HEK293 (cell line): Measurements from ENCODE around the gene ZNF423.
A peak's percentile ranks its signal among the peaks of the same experiment; 100 is the strongest.

Experiments used
- CTCF ChIA-PET: fragments of 350-600 bp; formaldehyde crosslinking; extraction: SDS; loops from one replicate; lab custom pipeline; 2021; ENCODE audit warnings: antibody characterized with exemption; lab: Yijun Ruan, JAX
- POLR2A ChIA-PET: fragments of 300-600 bp; formaldehyde crosslinking; extraction: SDS; loops from one replicate; lab custom pipeline; 2020; ENCODE audit warnings: antibody characterized with exemption, inconsistent platforms; lab: Yijun Ruan, JAX
- H3K27ac ChIP-seq: fragments of 200-500 bp; sonication (Bioruptor generic); 2 replicates; pipeline ENCODE4 v1.5.1; 2014; ENCODE audit warnings: low read depth, low read length, control low read depth, inconsistent platforms; ENCODE audit errors: extremely low read depth
- H3K36me3 ChIP-seq, 2 experiments: fragments of 200-500 bp in 1 of 2; sonication (Bioruptor generic) in 1 of 2; 1 replicate in 1 of 2; 2 replicates in 1 of 2; pipeline ENCODE4 v1.5.1; 2014 to 2017; ENCODE audit warnings: inconsistent platforms in 2 of 2, low read length in 2 of 2; ENCODE audit not compliant: control insufficient read depth in 2 of 2, insufficient read depth in 1 of 2
- H3K4me1 ChIP-seq: fragments of 200-500 bp; sonication (Bioruptor generic); 2 replicates; pipeline ENCODE4 v1.5.1; 2014; ENCODE audit warnings: mild to moderate bottlenecking, low read length, inconsistent platforms; ENCODE audit not compliant: control insufficient read depth, insufficient read depth
- H3K4me3 ChIP-seq: 2 replicates; pipeline ENCODE4 v1.5.1; 2011; ENCODE audit warnings: low read depth, mild to moderate bottlenecking, control low read depth, low read length, moderate library complexity
- H3K9me3 ChIP-seq: fragments of 200-500 bp; sonication (Bioruptor generic); 2 replicates; pipeline ENCODE4 v1.5.1; 2014; ENCODE audit warnings: low read depth, low read length, inconsistent platforms; ENCODE audit not compliant: control insufficient read depth, insufficient read depth
- BCL11A ChIP-seq: fragments of 450-650 bp; formaldehyde crosslinking; IDR thresholded peaks from 2 replicates; pipeline ENCODE4 v1.5.1; 2016; ENCODE audit warnings: low read depth, missing biosample characterization, missing genetic modification characterization
- HOXA7 ChIP-seq: sonication (generic); formaldehyde crosslinking; IDR thresholded peaks from 2 replicates; pipeline ENCODE4 v1.8.1; 2022; ENCODE audit warnings: missing genetic modification reagents, borderline replicate concordance
- IKZF3 ChIP-seq: fragments of 450-650 bp; IDR thresholded peaks from 2 replicates; pipeline ENCODE4 v1.5.0; 2018; ENCODE audit warnings: missing biosample characterization, mild to moderate bottlenecking, missing genetic modification characterization, moderate library complexity
- KLF7 ChIP-seq: fragments of 450-650 bp; formaldehyde crosslinking; IDR thresholded peaks from 2 replicates; pipeline ENCODE4 v1.5.1; 2016; ENCODE audit warnings: missing biosample characterization, missing genetic modification characterization, borderline replicate concordance
- MYNN ChIP-seq: fragments of 450-650 bp; formaldehyde crosslinking; IDR thresholded peaks from 2 replicates; pipeline ENCODE4 v1.5.1; 2016; ENCODE audit warnings: missing biosample characterization, missing genetic modification characterization, borderline replicate concordance
- RBAK ChIP-seq: fragments of 450-650 bp; formaldehyde crosslinking; IDR thresholded peaks from 2 replicates; pipeline ENCODE4 v1.5.1; 2016; ENCODE audit warnings: missing biosample characterization, missing genetic modification characterization
- SETDB1 ChIP-seq: IDR thresholded peaks from one replicate; pipeline ENCODE4 v1.6.1; 2017; ENCODE audit warnings: mild to moderate bottlenecking, low read length, moderate library complexity, mixed read lengths; ENCODE audit not compliant: insufficient read length
- ZFP41 ChIP-seq: fragments of 450-650 bp; formaldehyde crosslinking; IDR thresholded peaks from 2 replicates; pipeline ENCODE4 v1.5.1; 2016; ENCODE audit warnings: missing biosample characterization, missing genetic modification characterization, borderline replicate concordance
- ZNF202 ChIP-seq: fragments of 450-650 bp; formaldehyde crosslinking; IDR thresholded peaks from 2 replicates; pipeline ENCODE4 v1.5.1; 2016; ENCODE audit warnings: missing biosample characterization, missing genetic modification characterization, borderline replicate concordance
- ZNF214 ChIP-seq: fragments of 450-650 bp; formaldehyde crosslinking; IDR thresholded peaks from 2 replicates; pipeline ENCODE4 v1.5.1; 2017; ENCODE audit warnings: missing biosample characterization, mild to moderate bottlenecking, missing genetic modification characterization, borderline replicate concordance
- ZNF24 ChIP-seq: fragments of 450-650 bp; formaldehyde crosslinking; IDR thresholded peaks from 2 replicates; pipeline ENCODE4 v1.5.1; 2016; ENCODE audit warnings: missing biosample characterization, missing genetic modification characterization
- ZNF510 ChIP-seq: fragments of 450-650 bp; formaldehyde crosslinking; IDR thresholded peaks from 2 replicates; pipeline ENCODE4 v1.5.1; 2018; ENCODE audit warnings: mild to moderate bottlenecking, missing genetic modification characterization, missing biosample characterization; ENCODE audit not compliant: insufficient replicate concordance
- ZNF530 ChIP-seq: fragments of 450-650 bp; formaldehyde crosslinking; IDR thresholded peaks from 2 replicates; pipeline ENCODE4 v1.5.1; 2016; ENCODE audit warnings: low read depth, missing biosample characterization, missing genetic modification characterization
- ZNF548 ChIP-seq: fragments of 450-650 bp; formaldehyde crosslinking; IDR thresholded peaks from 2 replicates; pipeline ENCODE4 v1.5.1; 2016; ENCODE audit warnings: missing biosample characterization, missing genetic modification characterization
- ZNF580 ChIP-seq: fragments of 450-650 bp; formaldehyde crosslinking; IDR thresholded peaks from 2 replicates; pipeline ENCODE4 v1.5.1; 2016; ENCODE audit warnings: missing biosample characterization, missing genetic modification characterization
- ZNF629 ChIP-seq: fragments of 450-650 bp; formaldehyde crosslinking; IDR thresholded peaks from 2 replicates; pipeline ENCODE4 v1.5.1; 2017; ENCODE audit warnings: missing biosample characterization, missing genetic modification characterization
- ZNF704 ChIP-seq: fragments of 450-650 bp; formaldehyde crosslinking; IDR thresholded peaks from 2 replicates; pipeline ENCODE4 v1.5.1; 2016; ENCODE audit warnings: missing biosample characterization, missing genetic modification characterization
- ZSCAN16 ChIP-seq: fragments of 450-650 bp; formaldehyde crosslinking; IDR thresholded peaks from 2 replicates; pipeline ENCODE4 v1.5.1; 2016; ENCODE audit warnings: missing biosample characterization, missing genetic modification characterization
- TF ChIP-seq, protein P1 (sequence below): fragments of 450-650 bp; formaldehyde crosslinking; IDR thresholded peaks from 2 replicates; pipeline ENCODE4 v1.5.1; 2016; ENCODE audit warnings: missing biosample characterization, missing genetic modification characterization
- TF ChIP-seq, protein P2 (sequence below): fragments of 450-650 bp; formaldehyde crosslinking; IDR thresholded peaks from 2 replicates; pipeline ENCODE4 v1.5.1; 2016; ENCODE audit warnings: missing biosample characterization, missing genetic modification characterization
- TF ChIP-seq, protein P3 (sequence below): fragments of 450-650 bp; formaldehyde crosslinking; IDR thresholded peaks from 2 replicates; pipeline ENCODE4 v1.5.1; 2016; ENCODE audit warnings: missing biosample characterization, missing genetic modification characterization

ZNF423 gene

DNA sequence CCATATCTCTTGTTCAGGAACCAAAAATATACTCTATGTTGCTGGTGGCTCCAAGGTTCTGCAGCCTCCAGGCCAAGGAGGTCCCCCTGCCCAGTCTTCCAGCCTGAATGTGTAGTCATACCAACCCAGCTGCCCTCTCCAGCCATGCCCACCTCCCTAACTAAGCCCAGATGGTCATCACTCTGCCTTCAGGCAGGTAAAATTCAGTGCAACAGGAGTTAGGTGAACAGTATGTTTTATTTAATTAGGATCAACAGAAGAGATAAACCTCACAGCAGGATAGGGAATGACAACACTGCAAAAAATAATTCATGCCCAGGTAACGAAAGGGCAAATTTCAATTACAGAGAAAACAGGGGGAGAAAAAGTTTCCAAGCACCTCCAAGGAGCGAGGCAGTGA lies 9.1 kb downstream of the ZNF423 start:
- Histone ChIP-seq H3K4me3 (no peak overlapping the region), H3K27ac (no peak overlapping the region), H3K4me1 (peaks cover 6% of the 10 kb centered on the region), H3K36me3 (no peaks in the 10 kb centered on the region), H3K9me3 (no peaks in the 10 kb centered on the region)
- ChIA-PET CTCF (interaction anchor here (0.6 kb wide), 1 partner anchor 9 kb away, joined by 4 read pairs; the partner anchor contains the start of gene ZNF423), POLR2A (no interaction called here)
- TF ChIP-seq RBAK (tag by site-specific recombination), result no peak
- no peak for TF ChIP-seq ZNF704 (tag by site-specific recombination)
- no peak for TF ChIP-seq ZSCAN16 (tag by site-specific recombination)
- no peak for TF ChIP-seq ZNF580 (tag by site-specific recombination)
- TF ChIP-seq, protein P1, sequence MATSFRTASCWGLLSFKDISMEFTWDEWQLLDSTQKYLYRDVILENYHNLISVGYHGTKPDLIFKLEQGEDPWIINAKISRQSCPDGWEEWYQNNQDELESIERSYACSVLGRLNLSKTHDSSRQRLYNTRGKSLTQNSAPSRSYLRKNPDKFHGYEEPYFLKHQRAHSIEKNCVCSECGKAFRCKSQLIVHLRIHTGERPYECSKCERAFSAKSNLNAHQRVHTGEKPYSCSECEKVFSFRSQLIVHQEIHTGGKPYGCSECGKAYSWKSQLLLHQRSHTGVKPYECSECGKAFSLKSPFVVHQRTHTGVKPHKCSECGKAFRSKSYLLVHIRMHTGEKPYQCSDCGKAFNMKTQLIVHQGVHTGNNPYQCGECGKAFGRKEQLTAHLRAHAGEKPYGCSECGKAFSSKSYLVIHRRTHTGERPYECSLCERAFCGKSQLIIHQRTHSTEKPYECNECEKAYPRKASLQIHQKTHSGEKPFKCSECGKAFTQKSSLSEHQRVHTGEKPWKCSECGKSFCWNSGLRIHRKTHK, result no peak
- no peak for TF ChIP-seq ZNF548 (tag by site-specific recombination)
- TF ChIP-seq ZNF510 (tag by site-specific recombination), result no peak
- TF ChIP-seq, protein P2, sequence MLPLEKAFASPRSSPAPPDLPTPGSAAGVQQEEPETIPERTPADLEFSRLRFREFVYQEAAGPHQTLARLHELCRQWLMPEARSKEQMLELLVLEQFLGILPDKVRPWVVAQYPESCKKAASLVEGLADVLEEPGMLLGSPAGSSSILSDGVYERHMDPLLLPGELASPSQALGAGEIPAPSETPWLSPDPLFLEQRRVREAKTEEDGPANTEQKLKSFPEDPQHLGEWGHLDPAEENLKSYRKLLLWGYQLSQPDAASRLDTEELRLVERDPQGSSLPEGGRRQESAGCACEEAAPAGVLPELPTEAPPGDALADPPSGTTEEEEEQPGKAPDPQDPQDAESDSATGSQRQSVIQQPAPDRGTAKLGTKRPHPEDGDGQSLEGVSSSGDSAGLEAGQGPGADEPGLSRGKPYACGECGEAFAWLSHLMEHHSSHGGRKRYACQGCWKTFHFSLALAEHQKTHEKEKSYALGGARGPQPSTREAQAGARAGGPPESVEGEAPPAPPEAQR (tag by site-specific recombination), result no peak
- no peak for TF ChIP-seq BCL11A
- TF ChIP-seq ZNF530 (tag by site-specific recombination), result no peak
- TF ChIP-seq HOXA7 (CRISPR knock-in tag), result no peak
- TF ChIP-seq ZNF202, result no peak
- TF ChIP-seq ZNF629 (tag by site-specific recombination), result no peak
- TF ChIP-seq KLF7 (tag by site-specific recombination), result no peak
- TF ChIP-seq ZNF24, result no peak
- TF ChIP-seq SETDB1, result no peak
- TF ChIP-seq MYNN (tag by site-specific recombination), result no peak
- TF ChIP-seq, protein P3, sequence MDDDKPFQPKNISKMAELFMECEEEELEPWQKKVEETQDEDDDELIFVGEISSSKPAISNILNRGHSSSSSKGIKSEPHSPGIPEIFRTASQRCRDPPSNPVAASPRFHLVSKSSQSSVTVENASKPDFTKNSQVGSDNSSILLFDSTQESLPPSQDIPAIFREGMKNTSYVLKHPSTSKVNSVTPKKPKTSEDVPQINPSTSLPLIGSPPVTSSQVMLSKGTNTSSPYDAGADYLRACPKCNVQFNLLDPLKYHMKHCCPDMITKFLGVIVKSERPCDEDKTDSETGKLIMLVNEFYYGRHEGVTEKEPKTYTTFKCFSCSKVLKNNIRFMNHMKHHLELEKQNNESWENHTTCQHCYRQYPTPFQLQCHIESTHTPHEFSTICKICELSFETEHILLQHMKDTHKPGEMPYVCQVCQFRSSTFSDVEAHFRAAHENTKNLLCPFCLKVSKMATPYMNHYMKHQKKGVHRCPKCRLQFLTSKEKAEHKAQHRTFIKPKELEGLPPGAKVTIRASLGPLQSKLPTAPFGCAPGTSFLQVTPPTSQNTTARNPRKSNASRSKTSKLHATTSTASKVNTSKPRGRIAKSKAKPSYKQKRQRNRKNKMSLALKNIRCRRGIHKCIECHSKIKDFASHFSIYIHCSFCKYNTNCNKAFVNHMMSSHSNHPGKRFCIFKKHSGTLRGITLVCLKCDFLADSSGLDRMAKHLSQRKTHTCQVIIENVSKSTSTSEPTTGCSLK, result no peak
- TF ChIP-seq IKZF3 (tag by site-specific recombination), result no peak
- TF ChIP-seq ZNF214 (tag by site-specific recombination), result no peak

DNA sequence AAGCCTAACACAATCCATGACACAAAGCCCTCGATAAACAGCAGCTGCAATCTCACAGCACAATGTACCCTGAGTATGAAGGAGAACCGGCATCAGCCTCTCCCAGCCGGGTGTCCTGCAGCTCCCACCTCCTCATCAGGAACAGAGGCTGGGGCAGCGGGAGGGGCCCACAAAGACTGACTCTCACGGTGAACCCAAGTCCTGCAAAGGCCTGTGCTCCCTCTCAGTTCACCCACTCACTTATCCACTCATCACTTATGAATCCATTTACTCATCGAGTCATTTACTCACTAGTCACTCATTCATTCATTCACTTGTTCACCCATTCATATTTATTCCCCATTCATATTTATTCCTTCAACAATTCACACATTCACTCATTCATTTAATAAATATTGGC lies 11.6 kb downstream of the ZNF423 start:
- ChIA-PET POLR2A (no interaction called here), CTCF (interaction anchor here (0.8 to 1.1 kb wide), 2 partner anchors 25 to 85 kb away, joined by 3 to 4 read pairs; no protein-coding TSS in a partner anchor)
- H3K36me3 ChIP-seq, result no peaks in the 10 kb centered on the region
- no peak overlapping the region for H3K4me3 ChIP-seq
- no peak overlapping the region for H3K27ac ChIP-seq
- TF ChIP-seq ZNF24 (peak; percentile 53; the same call in 1 of the 2 replicates), ZFP41 (no peak)
- no peaks in the 10 kb centered on the region for H3K9me3 ChIP-seq
- H3K4me1 ChIP-seq, result peaks cover 3% of the 10 kb centered on the region
